Posterior cingulate gyrus (tissue), 11 donors: ENCODE measurements around the gene ISLR.
A peak's percentile ranks its signal among the peaks of the same experiment; 100 is the strongest.
"Not testable (repeated sequence)": the region's sequence is repeated elsewhere in the genome, so short reads cannot be mapped to it uniquely, and the experiment has no call there.

ENCODE experiments used
- DNase-seq, 10 donors: peaks; one replicate each; pipeline versions ENCODE4 v3.0.0 to v3.0.0-alpha.2; 2020 to 2021; ENCODE audit warnings: mixed read lengths in 3 of 10
- intact Hi-C: fragments of 100-400 bp; cut with DNase I; formaldehyde crosslinking; loops from one replicate; pipeline ENCODE4 v1.15.1; 2023

ISLR gene

DNA sequence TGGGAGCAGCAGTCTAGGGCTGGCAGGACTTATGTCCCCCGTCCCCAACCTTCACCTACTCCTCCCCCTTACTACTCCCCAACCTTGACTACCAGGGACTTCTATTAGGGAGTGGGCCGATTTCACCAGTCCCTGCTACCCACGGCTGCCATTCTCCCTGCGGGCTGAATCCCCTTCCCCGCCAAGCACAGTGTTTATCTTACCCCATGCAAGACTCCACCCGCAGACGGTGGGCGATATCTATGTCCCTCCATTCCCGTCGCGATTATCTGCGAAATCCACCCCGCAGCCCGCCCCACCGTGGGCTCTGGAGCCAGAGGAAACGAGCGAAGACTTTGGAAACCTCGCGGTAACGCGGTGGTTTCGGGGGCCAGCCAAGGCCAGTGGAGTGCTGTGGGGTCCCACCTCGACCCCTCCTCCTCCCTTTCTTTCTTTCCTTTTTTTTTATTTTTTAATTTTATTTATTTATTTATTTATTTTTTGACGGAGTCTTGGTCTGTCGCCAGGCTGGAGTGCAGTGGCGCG lies 38.4 kb upstream of the ISLR start:
- intact Hi-C loops: loop anchor here (10.0 kb wide), 1 partner anchor 90 kb away; no protein-coding TSS in a partner anchor
- peak in 1 of 10 donors; percentile 54 for DNase-seq

GRCh38 chr15:74136540-74136813 lies 37.0 kb upstream of the ISLR start:
- peak in 1 of 10 donors; percentile 57 for DNase-seq
- intact Hi-C loops: loop anchor here (10.0 kb wide), 1 partner anchor 88 kb away; no protein-coding TSS in a partner anchor

- intact Hi-C loops: loop anchor here (10.0 kb wide), 1 partner anchor 88 kb away; no protein-coding TSS in a partner anchor
- DNase-seq: no peak
Observed at GRCh38 chr15:74136814-74137536, 36.5 kb upstream of the ISLR start.

- intact Hi-C loops: loop anchor here (10.0 kb wide), 1 partner anchor 87 kb away; no protein-coding TSS in a partner anchor
- DNase-seq: no peak
Observed at GRCh38 chr15:74137537-74137894, 36.0 kb upstream of the ISLR start.

- intact Hi-C loops: loop anchor here (10.0 kb wide), 1 partner anchor 86 kb away; no protein-coding TSS in a partner anchor
- DNase-seq: peak in 1 of 10 donors; percentile 55
Observed at GRCh38 chr15:74138642-74139041, 34.9 kb upstream of the ISLR start.

GRCh38 chr15:74141591-74141990 lies 31.9 kb upstream of the ISLR start:
- DNase-seq: no peak
- intact Hi-C loops: no loop called here

DNA sequence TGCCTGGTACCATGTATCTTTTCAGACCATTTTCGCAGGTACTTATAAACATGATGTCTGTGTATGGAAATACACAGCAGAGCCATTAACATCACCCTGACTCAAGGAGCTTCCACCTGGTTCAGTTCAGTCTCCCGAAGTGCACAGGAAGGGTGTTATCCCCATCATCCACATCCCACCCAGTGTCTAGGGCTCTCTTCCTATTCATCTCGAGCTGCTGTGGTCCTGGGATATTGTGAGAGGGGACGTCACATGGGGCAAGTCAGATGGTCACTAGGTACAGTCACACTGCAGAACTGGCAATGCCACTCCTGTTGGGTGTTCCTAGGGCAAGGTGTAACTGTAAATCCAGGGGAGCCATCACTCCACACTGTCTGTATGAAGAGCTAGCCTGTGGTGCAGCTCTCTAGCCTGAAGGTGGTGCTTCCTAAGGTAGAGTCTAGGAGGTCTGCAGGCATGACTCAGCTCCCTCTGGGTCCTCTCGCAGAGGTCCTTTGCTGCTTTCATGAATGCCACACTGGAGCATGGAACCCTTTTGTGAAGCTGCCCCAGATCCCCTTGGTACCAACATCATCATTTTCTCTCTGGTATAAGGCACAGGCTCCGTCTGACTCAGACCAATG lies 29.2 kb upstream of the ISLR start:
- DNase-seq: no peak
- intact Hi-C loops: no loop called here

GRCh38 chr15:74146277-74146800 lies 27.2 kb upstream of the ISLR start:
- DNase-seq: no peak
- intact Hi-C loops: no loop called here

- no peak for DNase-seq
- intact Hi-C loops: no loop called here
Observed at GRCh38 chr15:74147051-74147450, 26.5 kb upstream of the ISLR start.

- intact Hi-C loops: no loop called here
- DNase-seq: no peak
Observed at GRCh38 chr15:74155766-74156417, 17.6 kb upstream of the ISLR start.

DNA sequence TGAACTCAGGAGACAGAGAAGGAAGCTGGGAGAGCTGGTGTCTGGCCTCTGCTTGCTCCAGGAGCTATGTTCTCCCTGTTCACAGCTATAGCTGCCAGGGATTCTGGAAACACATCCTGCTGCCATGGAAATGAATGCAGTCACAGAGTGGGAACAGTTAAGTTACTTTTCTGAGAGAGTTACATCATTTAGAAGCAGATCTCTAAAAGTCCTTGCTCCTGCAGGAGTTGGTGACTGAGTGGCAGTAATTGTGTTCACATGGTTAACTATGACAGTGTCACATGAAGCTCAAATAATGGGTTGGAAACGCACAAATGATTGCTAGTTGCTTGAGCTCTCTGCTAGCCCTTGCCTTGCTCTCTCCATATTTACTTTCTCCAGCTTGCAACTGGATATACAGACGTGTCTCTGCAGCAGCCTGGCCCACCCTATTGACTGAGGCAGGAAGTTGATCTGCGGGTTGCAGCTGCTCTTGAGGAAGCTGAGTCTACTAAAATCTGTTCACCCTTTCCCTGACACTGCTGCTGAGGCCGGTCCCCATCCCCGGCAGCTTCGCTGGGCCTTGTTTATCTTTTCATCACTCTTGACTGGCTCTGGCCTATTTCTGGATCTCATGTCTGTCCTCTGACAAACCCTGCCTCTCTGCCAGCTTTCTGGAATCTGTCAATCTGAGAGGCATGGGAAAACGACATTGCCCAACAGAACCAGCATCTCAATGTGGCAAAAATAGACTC lies 16.7 kb upstream of the ISLR start:
- intact Hi-C loops: no loop called here
- peak in 2 of 10 donors; percentile 50 to 68 for DNase-seq

DNA sequence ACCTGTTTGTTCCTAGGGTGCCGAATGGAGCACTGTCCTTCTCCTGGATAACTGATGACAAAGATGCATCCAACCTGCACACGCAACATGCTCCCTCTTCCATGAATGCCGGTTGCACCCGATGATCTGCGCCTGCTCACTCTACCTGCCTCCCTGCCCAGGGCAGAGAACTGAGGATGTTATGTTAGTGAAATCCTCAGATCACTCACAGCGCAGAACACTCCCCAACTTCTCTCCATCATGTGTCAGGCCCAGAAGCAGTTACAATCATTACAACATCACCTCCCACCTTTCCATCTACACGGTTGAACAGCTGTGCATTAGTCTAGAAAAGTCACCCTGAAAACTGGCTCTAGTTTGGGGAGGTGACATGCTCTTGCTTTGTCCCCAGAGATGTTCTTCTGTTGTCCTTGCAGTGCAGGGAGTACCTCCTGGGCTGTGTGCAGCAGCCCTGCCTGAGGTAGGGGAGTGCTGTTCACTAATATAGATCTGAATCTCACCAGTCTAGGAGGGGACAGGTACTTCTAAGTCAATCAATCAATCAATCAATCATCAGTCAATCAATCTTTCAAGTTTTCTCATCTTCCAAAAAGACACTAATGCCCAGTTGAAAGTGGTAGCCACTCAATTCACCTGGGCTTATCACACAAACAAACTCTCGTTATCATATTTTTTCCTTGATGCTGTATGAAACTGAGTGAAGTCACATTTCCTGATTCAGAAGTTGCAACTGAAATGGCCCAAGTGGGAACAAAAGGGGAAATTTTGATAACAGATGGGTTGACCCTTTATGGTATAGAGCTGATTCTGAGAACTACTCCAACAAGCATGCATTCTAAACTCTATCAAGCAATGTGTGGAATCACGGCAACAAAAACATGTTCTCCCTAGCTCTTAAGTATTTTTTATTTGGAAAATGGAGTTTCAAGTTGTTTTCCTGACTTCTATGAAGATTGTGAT lies 15.4 kb upstream of the ISLR start:
- intact Hi-C loops: no loop called here
- no peak for DNase-seq

DNA sequence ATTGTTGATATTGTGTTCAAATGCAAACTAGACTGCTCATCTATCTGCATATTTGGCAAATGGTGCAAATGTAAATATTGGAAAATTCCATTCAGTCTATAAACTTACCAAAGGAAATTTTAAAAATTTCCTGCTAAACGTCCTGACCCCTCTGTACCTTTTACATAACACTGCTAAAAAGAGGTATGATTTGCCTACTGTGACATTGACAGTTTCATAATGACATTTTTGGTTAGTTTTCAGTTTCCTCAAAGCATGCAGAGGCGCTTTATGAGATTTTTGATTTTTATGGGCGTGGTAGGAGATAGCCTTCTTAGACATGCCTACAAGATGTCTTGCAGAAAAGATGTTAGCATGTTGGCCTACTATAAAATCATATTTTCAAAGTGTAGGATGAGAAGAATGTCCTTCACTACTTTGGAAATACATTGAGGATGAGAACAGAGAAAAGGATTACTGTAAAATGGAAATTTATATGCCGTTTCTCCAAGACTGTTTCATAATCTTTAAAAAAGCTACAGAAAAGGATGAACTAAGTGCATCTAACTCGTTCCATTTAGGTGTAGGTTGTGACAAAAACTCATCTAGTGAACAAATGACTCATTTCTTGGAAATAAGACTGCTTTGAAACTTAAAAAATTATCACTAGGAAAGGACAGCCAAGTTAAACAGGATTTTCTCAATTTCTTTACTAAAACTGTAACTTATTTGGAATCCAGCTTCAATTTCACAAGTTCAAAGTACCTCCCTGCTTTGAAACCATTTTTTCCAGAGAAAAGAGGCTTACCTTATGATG lies 14.5 kb upstream of the ISLR start:
- intact Hi-C loops: no loop called here
- no peak for DNase-seq

DNA sequence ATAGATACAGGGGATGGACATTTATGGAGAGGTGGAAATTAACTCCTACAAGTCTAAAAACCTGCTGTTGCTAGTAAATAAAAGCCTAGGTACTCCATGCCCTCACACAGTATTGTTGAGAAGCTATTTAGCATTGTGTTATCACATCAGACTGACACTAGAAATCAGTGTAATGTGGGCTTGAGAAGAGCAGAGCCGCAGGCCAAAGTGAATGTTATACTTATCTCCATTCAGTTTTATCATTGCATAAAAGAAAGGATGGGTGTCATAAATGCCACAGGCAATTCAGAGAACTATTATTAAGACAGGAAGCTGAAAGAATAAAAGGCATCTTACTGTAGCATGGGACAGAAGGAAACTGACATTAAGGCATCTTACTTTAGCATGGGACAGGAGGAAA lies 13.7 kb upstream of the ISLR start:
- intact Hi-C loops: no loop called here
- DNase-seq: no peak

- DNase-seq, intact Hi-C loops: not testable (repeated sequence)
Observed at GRCh38 chr15:74160390-74160789, 13.1 kb upstream of the ISLR start.

- DNase-seq, intact Hi-C loops: not testable (repeated sequence)
Observed at GRCh38 chr15:74162195-74162536, 11.3 kb upstream of the ISLR start.

DNA sequence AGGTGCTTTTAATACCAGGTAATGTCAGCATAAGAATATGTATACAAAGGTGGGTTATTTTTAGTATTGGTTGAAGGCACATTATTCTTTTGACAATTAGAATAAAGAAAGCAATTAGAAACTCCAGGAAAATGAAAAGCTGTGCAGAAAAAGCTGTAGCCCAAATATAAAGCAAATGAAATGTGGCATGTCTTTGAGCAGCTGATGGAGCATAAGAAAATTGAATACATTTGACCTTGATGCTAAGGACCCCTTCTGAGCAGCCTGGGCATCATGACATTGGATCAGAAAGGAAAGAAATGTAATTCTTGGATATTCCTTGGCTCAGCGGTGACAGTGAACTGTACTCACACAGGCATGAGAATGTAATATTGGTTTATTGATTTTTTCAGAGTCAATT lies 8.0 kb upstream of the ISLR start:
- intact Hi-C loops: no loop called here
- DNase-seq: no peak

GRCh38 chr15:74167891-74168331 lies 5.6 kb upstream of the ISLR start:
- DNase-seq: peak in 3 of 10 donors; percentile 7 to 79 (median 60)
- intact Hi-C loops: no loop called here

GRCh38 chr15:74168711-74169126 lies 4.8 kb upstream of the ISLR start:
- peak in 2 of 10 donors; percentile 1 to 54 for DNase-seq

More at GRCh38 chr15:74168711-74169126, 4.8 kb upstream of the ISLR start:
- intact Hi-C loops: no loop called here
